HG03571 (cell line): ENCODE results near the gene MMP24OS.
"Not testable (repeated sequence)": the region's sequence is repeated elsewhere in the genome, so short reads cannot be mapped to it uniquely, and the experiment has no call there.

ENCODE experiments used
- ATAC-seq: cut with Tn5 transposase; IDR thresholded peaks from one replicate; pipeline ENCODE4 v1.9.1; 2021; ENCODE audit not compliant: unreplicated experiment

MMP24OS gene

DNA sequence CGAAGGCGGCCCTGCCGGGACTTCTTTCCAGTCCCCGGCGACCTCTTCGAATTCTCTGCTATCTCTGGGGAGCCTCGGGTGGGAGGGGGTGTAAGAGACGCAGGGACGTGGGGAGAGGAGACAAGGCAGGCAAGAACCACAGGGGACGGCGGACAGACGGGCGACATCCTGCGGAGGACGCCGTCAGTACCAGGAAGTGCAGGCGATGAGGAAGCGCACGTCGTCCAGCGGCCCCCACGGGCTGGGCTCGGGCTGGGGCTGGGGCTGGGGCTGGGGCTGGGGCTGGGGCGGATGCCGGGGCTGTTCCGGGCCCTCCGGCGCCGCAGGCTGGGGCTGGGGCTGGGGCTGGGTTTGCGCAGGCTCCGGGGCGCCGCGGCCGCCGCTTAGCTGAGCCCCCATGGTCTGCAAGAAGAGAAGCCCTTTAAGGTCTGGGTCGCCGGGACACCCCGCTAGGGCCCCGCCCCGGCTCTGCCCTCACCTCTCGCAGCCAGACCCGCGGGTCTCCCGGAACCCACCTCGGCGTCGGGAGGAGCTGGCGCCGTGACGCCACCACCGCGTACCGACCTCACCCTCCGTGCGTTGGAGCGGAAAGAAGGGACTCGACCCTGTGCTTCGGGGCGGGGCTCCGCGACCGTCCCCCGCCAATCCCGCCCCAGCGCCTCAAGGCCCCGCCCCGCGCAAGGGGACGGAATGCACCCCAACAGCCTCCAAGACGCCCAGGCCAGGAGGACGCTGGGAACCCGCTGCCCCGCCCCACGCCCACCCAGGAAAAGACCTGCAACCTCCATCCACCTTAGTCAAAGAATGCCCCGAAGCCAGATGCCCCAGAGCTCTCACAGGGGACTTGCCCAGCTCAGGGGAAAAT, at the start of gene MMP24OS:
Gene MMP24OS, minus strand, starts transcription at position 592 of the 865 bp plus-strand sequence. Its CDS starts 193 bp downstream, at position 399.
- ATAC-seq = peak; percentile 72

DNA sequence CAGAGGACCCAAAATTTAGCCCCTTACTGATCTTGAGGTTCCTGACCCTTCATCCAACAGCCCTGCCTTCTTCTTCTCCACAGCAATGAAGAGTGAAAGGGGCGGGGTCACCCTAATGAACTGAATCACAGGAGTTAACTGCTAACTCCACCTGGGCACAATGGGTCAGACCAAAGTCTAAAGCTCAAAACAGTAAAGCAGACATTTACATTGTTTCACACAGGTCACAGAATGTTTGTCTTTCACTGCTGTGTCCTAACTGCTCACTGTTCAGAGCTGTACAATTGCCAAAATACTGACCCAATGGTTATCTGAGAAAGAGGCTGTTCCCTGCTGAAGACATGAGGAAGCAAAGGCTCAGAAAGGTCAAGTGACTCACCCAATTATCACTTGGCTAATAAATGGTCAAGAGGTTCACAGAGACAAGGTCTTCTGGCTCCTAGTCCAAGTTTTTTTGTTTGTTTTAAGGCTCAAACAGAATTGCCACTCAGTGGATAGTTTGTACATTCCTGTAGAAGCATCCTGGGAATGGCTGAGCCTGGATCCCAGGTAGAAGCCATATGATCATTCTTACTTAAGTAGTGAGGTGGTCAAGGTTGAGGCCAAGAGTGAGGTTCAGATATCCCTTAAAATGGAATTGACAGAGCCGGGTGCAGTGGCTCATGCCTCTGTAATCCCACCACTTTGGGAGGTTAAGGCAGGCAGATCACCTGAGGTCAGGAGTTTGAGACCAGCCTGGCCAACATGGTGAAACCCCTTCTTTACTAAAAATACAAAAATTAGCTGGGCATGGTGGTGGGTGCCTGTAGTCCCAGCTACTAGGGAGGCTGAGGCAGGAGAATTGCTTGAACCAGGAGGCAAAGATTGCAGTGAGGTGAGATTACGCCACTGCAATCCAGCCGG, 49.4 kb upstream of the MMP24OS start:
- no peak for ATAC-seq

DNA sequence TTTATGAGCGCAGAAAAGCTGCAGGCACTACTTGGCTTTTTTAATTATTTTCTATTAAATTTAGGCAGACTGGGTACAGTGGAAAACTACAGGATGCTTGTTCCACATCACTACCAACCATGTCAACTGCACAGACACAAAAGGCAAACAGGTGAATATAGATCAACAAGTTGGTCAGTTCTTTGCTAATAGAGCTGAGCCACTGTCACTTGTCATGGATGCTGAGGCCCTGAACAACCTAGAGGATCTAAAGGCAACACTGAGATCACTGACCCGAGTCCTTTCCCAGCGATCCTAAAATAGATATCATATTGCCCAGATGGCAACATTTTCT, 48.8 kb upstream of the MMP24OS start:
- no peak for ATAC-seq

DNA sequence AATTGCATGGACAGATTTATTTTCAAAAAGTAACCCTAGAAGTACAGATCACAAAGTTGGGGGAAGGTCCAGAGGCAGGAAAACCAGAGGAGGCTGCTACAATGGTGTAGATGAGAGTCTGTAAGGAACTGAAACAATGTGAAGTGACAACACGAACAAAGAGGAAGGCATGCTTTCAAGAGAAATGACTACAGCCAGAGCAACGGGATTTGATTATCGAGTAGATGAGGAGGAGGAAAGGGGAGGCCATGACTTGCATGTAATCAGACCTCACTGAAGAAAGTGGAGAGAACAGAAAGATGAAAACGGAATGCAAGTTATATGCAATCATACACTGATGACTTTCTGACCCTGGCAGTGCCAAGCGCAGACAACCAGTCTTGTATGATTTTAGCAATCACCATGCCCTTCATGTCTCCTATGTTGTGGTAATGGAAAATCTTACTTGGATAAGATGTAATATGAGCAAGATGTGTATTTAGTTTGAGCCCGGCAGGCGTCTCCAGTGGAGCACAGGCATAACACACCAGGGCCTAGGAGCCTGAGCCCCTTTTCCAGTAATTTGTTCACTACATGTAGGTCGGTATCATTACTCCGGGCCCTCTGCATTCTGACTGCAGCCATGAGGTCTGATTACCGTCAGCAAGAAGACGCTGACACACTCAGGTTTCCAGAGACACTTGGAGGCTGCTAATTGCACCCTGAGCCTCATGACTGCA, 48.3 kb upstream of the MMP24OS start:
- no peak for ATAC-seq

DNA sequence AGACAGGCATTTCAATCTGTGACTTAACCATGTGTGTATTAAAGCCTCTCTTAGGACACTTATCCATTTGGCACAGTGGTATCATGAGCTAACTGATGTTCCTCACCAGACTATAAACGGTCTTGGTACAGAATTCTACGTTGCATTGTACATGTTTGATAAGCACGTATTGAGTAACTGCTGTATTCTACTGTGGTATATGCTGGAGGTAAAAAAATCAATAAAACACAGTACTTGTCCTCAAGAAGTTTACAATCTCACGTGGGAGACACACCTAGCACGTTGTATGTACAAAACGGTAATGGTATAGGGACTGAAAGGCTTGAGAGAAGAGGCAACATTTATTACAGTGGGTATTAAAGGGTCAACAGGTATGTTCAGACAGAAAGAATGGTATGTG, 47.5 kb upstream of the MMP24OS start:
- no peak for ATAC-seq

DNA sequence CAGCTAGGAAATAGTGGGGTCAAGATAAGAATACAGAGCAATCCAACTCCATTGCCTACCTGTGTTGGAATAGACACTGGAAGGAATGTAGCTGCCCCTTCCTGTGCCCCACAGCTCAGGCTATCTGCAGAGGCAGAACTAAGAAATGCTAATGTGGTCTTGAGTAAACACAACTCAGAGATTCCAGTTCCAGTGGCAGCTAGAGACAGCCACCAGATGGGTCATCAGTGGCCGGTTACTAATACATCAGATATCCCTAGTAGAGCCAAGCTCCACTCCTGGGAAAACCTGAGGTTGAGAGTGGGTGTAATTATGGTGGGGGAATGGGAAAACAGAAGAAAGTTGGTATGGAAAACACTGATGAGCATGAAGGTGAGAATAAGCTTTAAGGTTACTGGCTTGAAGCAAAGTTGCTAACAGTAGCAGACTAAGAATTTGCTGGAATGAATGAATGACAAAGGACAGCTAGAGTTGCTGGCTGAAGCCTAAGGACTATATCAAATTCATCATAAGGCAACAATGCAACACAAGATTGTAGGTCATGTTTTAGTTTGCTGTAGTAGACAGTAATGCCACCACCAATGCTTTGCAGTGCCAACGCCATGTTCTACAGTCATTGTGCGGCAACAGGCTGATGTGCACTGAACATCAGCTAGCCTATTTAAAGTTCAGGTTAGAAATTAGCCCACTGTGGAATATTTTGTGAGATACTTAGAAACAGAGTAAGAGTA, 42.6 kb upstream of the MMP24OS start:
- no peak for ATAC-seq

DNA sequence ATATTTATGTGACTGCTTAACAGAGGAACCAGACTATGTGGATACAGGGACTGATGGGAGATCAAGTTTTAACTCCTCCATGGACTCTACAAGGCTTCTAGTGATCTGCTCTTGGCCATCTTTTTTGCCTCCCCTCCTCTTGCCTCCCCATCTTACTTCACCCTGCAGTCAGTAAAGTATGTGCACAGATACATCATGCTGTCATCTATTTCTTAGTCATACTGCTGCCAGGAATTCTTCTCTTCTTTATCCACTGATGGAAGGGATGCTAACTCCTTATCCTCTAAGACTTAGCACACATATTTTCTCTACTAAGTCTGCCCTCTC, 41.9 kb upstream of the MMP24OS start:
- ATAC-seq = no peak

DNA sequence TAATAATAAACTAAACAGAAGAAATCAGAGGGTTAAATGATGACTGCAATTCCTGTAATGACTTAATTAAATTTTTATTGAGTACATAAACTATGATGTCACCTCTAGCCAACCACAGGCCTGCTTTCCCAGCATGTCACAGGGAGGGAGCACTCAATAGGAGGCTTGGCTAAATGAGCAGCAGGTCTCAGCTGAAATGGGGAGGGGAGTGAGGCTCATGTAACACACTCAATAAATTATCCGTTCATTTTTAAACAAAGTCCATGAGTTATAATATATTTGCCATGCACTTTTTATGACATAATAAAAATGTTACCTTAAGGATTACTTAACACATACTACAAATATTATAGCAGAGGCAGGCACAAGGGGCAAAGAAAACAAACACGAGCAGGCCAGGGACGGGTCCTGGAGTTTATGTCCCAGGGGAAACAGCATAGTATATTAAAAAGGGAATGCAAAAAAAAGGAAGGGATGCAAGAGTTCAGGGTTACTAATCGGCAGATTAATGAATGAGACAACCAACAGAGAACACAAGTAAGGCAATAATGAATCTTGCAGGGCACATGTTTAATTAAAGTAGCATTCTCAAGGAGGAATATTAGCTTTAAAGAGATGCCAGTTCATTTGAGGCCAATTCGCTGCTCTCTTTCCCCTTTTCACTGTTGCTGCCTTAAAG, 41.4 kb upstream of the MMP24OS start:
- ATAC-seq = no peak

DNA sequence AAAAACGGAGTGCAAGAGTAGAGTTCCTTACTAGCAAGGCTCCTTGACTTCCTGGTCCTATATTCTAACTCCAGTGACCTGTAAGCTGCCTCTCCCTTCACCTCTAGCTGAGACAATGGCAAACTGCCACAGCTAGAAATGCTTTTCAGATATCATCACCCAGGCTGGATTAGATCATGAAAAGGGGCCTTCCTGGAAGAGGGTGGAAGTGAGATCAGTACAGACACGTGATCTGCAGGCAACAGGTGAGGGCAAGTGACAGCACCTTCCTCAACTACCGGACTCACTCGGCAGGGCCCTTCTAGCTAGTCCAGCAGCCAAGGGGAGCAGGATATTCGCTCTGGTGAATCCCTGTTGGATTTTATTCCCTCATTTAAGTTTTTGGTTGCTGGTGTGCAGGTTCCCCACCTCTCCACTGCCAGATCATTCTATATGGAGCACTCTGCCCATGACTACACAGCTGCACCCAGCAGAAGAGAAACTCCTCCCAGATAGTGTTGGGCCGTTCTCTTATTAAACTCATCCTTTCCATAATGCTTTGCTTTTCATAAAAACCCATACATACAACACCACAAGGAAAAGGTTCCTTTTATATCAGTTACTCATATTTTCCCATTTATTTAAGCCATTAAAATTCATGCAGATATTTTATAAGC, 40.7 kb upstream of the MMP24OS start:
- no peak for ATAC-seq

DNA sequence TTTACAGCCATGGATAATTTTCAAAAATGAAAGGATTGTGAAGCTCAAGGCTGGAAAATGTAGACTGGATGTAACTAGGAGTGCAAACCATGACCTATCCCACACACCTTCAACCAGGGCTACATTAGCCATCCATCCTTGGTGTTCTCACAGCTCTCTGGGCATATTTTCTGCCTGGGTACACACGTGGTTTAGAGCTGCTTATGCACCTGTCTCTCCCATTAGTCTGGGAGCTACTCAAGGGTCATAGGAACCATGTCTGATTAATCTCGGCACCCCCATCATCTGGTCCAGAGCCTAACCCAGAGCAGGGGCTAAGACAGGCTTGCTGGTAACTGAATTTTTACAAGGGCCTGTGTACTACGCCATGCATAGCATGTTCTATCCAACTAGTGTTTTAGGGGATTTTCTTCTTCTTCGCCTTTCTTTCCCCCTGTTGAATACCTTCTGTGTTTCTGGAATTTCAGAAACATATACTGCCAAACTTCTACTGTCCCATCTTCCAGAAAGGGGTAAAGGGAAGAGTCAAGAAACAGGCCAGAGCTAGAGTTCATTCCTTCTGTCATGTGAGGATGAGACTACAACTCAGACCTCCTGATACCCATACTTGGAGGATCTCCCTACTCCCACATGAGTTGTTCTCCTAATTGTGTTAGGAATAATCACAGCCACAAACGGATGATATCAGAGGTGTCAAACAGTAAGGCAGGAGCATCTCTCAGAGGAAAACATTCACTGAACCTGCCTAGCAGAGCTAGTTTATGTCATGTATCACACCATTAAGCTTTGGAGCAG, 39.7 kb upstream of the MMP24OS start:
- ATAC-seq = no peak

DNA sequence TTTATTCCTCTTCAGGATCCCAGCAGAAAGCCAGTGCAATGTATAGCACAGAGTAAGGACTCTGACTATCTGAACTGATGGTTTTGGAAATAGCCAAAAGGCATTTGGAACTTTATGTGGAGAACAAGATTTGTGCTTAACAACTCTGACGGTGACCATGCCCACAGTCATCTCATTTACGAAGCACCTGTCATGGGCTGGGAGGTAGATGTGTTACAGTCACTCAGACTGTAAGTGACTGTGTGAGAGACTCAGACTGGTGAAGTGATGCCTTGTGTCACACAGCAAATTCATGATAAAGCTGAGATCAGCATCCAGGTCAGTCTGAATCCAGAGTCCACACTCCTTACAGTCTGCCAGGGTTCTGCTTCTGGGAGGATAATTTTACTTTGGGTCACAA, 38.2 kb upstream of the MMP24OS start:
- no peak for ATAC-seq

DNA sequence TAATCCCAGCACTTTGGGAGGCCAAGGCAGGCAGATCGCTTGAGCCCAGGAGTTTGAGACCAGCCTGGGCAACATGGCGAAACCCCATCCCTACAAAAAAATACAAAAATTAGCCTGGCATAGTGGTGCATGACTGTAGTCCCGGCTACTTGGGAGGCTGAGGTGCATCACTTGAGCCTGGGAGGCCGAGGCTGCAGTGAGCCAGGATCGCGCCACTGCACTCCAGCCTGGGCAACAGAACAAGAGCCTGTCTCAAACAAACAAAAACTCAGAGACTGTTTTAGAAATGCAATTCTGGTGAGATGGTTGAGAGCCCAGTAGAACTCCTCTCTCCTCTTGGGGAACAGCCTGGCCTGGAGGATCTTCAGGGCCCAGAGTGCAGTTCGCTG, 37.7 kb upstream of the MMP24OS start:
- ATAC-seq = not testable (repeated sequence)

DNA sequence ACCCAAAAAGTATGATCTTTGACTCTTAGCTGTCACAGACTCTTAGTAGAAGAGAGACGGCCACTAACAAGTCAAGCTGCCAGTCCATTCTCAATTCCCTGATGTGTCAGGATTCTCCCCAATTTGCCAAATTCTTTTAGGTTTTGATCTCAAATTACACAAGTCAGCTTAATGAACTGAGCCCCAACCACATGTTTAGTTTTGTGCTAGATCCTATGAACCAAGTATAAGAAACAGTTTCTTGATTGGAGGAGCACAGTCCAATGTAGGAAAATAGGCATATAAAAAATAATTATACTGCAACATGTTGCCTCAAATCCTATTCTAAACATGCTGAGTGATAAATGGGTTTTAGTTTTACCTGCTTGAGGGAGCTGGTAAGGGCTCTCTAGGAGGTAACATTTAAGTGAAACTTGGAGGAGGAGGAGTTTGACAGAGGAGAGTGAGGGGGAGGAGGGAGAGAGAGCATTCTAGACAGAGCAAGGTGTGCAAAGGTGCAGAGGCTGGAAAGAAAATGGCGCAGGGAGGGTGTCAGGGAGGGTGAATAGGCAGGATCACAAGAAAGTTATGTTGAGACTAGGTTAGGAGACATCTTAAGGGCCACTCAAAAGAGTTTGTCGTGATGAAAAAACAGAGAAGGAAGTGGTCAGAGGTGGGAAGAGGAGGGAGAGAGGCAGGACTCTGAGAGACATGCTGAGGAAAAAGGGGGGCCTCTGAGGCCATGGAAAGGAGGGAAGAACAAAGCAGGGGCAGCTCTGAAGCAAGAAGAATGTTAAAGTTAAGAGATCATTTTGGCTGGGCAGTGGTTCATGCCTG, 37.1 kb upstream of the MMP24OS start:
- ATAC-seq = no peak

DNA sequence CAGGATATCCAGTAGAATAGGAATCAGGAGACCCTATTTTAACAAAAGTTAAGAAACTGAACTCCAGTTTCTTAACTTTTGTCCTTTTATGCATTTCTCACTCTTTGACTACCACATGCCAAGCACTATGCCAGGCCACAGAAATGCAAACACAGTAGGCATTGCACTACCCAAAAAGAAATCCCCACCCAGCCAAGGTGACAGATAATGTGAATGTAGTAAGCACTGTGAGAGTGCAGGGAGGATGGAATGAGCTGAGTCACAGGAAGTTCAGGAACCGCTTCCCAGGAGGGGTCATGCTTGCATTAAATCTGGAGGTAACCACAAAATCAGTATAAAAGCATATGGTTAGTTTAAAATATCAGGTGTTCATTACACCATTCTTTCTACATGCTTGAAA, 34.4 kb upstream of the MMP24OS start:
- ATAC-seq = no peak

DNA sequence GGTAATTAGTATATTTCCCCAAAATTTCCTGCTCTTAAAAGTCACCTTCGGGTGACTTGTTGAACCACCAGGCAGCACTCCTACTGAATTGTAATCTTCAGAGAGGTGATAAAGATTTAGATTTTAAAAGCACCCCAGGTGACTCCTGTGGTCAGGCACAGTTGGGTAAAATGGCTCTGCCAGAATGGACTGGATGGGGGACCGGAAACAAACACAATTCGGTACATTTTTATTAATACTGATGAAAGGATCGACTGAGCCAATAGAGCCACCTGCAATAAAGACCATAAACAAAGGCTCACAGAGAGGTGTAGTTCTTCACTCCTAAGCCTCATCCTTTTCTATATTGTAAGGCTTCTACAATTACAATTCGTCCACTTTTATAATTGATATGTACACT, 33.9 kb upstream of the MMP24OS start:
- no peak for ATAC-seq

DNA sequence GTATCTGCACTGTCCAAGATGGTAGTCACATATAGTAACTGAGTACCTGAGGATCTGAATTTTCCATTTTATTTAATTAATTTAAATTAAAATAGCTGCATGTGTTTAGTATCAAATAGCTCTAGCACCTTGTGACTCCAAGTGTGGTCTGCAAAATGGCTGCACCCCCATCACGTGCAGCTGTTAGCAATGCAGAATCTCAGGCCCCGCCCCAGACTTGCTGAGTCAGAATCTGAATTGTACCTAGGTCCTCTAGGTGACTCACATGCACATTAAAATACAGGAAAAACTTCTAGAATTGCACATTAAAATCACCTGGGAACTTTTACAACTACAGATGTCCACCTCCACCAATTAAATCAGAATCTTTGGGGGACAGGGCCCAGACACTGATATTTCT, 33.5 kb upstream of the MMP24OS start:
- no peak for ATAC-seq

DNA sequence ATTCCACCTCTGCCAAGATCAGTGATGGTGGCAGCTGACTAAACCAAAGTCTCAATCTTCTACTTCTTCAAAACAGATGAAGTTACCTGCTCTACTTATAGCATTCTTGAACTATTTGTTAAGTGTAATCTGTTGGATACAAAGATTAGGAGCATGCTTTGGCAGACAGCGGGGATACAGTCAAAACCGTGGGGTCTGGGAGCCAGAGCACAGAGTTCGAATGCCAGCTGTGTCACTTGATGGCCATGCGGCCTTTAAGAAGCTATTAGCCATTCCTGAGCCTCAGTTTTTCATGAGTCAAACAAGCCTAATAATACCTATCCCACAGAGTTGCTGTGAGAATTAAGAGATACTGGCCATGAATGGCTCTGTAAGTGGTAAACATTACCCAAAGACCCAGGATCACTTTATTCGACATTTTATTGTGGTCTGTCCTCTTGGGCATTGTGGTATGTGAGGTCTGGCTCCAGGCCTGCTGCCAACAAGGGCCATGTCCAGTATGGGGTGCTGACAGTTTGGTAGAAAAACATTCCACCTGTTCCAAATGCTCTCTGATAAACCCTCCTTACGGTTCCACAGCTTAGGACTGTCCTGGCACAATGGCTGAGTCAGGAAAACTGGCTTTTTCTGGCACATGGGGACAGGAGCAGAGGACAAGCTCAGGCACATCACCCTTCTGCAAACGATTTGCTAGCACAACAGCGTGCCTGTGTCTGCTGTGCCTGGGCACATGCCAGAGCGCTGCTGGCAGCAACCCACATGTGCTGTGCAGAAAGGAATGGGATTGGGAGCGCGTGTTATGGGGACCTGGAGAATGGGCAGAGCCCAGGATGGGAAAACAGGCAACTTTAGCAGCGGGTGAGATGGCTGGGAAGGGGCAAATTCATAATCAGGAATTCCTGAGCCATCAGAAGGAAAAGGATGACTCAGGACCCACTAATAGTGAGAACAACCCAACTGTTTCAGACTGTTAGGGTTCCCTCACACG, 30.0 kb upstream of the MMP24OS start:
- ATAC-seq = no peak
